CD4-positive, alpha-beta memory T cell (primary cell): ENCODE data around the gene PACSIN2. TPM values are rescaled to one million over a fixed set of nuclear protein-coding genes. Genes with fewer than 3 reads are reported as not detected.

Experiments
- CTCF ChIA-PET: fragments of 350-600 bp; sonication (Branson Sonifier 250); formaldehyde crosslinking; loops from one replicate; lab custom pipeline; 2021; ENCODE audit warnings: inconsistent platforms; ENCODE audit not compliant: partially characterized antibody; lab: Charles Lee
- POLR2A ChIA-PET: fragments of 350-600 bp; sonication (Branson Sonifier 250); formaldehyde crosslinking; loops from one replicate; lab custom pipeline; 2021; ENCODE audit not compliant: partially characterized antibody; lab: Charles Lee
- DNase-seq, 5 donors: peaks; one replicate each; pipeline versions ENCODE4 v3.0.0 to v3.0.0-alpha.2; 2020 to 2022; ENCODE audit warnings: mixed read lengths in 1 of 5
- H3K27ac ChIP-seq: one replicate; pipeline ENCODE4 v1.7.0; 2013; ENCODE audit warnings: low read depth, low read length
- H3K27me3 ChIP-seq: 2 replicates; pipeline ENCODE4 v1.7.0; 2013; ENCODE audit warnings: mild to moderate bottlenecking, low read length, moderate library complexity; ENCODE audit not compliant: insufficient read depth
- H3K36me3 ChIP-seq: 2 replicates; pipeline ENCODE4 v1.7.0; 2013; ENCODE audit warnings: mild to moderate bottlenecking, low read length, moderate library complexity; ENCODE audit not compliant: insufficient read depth
- H3K4me1 ChIP-seq: 2 replicates; pipeline ENCODE4 v1.7.0; 2013; ENCODE audit warnings: mild to moderate bottlenecking, low read length, moderate library complexity; ENCODE audit not compliant: insufficient read depth
- H3K4me3 ChIP-seq, 2 donors: one replicate each; pipeline ENCODE4 v1.7.0; 2013; ENCODE audit warnings: low read length in 2 of 2, mild to moderate bottlenecking in 1 of 2
- H3K9me3 ChIP-seq, 2 donors: one replicate each; pipeline ENCODE4 v1.7.0; 2013; ENCODE audit warnings: low read length in 2 of 2, control low read depth in 1 of 2; ENCODE audit not compliant: control insufficient read depth in 1 of 2
- H3K27ac Mint-ChIP-seq, 7 donors: one replicate each; pipeline ENCODE4 v1.8.0; 2020 to 2021; ENCODE audit warnings: mixed read lengths in 7 of 7, mild to moderate bottlenecking in 6 of 7, inconsistent platforms in 3 of 7, moderate library complexity in 3 of 7
- H3K27me3 Mint-ChIP-seq, 2 donors: one replicate each; pipeline ENCODE4 v1.8.0; 2020 to 2021; ENCODE audit warnings: mixed read lengths in 2 of 2
- H3K36me3 Mint-ChIP-seq, 2 donors: one replicate each; pipeline ENCODE4 v1.8.0; 2020 to 2021; ENCODE audit warnings: mixed read lengths in 2 of 2, inconsistent platforms in 1 of 2, mild to moderate bottlenecking in 1 of 2
- H3K4me1 Mint-ChIP-seq, 4 donors: one replicate each; pipeline ENCODE4 v1.8.0; 2020 to 2021; ENCODE audit warnings: mixed read lengths in 4 of 4, mild to moderate bottlenecking in 1 of 4
- H3K4me3 Mint-ChIP-seq, 8 donors: one replicate each; pipeline ENCODE4 v1.8.0; 2020 to 2021; ENCODE audit warnings: mixed read lengths in 8 of 8, mild to moderate bottlenecking in 7 of 8, moderate library complexity in 6 of 8, inconsistent platforms in 3 of 8
- H3K9me3 Mint-ChIP-seq, 8 donors: one replicate each; pipeline ENCODE4 v1.8.0; 2020 to 2021; ENCODE audit warnings: mixed read lengths in 8 of 8, mild to moderate bottlenecking in 5 of 8, inconsistent platforms in 3 of 8, moderate library complexity in 1 of 8
- intact Hi-C: fragments of 100-400 bp; cut with micrococcal nuclease; formaldehyde crosslinking; loops from one replicate; pipeline ENCODE4 v1.15.1; 2023
- polyA plus RNA-seq, 2 donors: library from polyadenylated mRNA; unstranded; fragments of 300-500 nt; fragmentation: Illumina TruSeq; gene quantifications; one replicate each; pipeline ENCODE4 v1.2.3, GENCODE V29; 2021
- total RNA-seq, 2 experiments: library from RNA; stranded (reverse); gene quantifications; one replicate each; pipeline ENCODE4 v1.2.3, GENCODE V29; 2021

The PACSIN2 gene, protein sequence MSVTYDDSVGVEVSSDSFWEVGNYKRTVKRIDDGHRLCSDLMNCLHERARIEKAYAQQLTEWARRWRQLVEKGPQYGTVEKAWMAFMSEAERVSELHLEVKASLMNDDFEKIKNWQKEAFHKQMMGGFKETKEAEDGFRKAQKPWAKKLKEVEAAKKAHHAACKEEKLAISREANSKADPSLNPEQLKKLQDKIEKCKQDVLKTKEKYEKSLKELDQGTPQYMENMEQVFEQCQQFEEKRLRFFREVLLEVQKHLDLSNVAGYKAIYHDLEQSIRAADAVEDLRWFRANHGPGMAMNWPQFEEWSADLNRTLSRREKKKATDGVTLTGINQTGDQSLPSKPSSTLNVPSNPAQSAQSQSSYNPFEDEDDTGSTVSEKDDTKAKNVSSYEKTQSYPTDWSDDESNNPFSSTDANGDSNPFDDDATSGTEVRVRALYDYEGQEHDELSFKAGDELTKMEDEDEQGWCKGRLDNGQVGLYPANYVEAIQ
- 10 to 100 TPM; 54.5 to 55.0 TPM for total RNA-seq
- polyA plus RNA-seq, result 10 to 100 TPM; 24.6 to 35.9 TPM

DNA sequence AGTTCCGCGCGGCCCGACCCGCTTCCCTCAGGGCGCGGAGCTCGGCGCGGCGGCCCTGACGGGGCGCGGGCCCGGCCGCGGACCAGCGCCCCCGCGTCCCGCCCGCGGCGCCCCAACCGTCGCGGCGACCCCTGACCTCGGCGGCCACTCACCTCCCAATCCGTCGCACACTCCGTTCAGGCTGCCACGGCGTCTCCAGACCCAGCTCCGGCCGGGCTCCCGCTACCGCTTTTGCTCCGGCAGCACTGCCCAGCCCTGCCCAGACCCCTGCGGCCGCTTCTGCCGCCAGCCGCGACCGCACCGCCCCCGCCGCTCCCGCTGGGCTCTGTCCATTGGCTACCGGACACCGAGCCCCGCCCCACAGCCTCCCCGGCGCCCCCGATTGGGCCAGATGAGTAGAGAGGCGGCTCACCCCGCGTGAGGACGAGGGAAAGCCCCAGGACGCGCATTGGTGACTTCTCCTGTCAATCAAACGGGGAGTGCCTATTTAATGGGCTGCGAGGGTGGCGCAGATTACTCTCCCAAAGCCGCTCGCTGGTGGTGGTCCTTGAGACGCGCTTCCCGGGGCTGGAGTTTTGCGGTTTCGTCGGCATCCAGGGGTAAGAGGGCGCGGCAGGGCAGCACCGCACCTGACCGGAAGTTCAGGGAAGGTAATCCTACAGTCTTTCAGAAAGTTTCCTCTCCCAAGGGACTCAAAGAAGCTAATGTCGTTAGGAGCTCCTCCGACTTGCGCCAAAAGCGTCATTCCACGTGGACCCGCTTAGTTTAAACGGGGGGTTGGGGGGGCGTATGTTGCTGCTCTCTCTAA, at the start of gene PACSIN2:
TSS of gene PACSIN2 (minus strand) at position 281 of the 808 bp plus-strand sequence. CDS start 103,069 bp downstream, outside the sequence.
- Histone ChIP-seq H3K27ac (peak within 1 kb of the TSS; percentile 79), H3K36me3 (no peaks in the 10 kb centered on the region), H3K27me3 (no peaks in the 10 kb centered on the region), H3K4me3 (peak within 1 kb of the TSS; percentile 74 to 76), H3K9me3 (no peaks in the 10 kb centered on the region), H3K4me1 (peaks cover 27% of the 10 kb centered on the region)
- peak within 1 kb of the TSS; percentile 92 to 99 (median 97) for H3K27ac Mint-ChIP-seq
- CTCF ChIA-PET, result interaction anchor here (0.9 to 2.9 kb wide), 2 partner anchors 14 to 19 kb away, joined by 3 to 11 read pairs; no protein-coding TSS in a partner anchor
- intact Hi-C loops, result loop anchor here (1.0 to 10.0 kb wide), 3 partner anchors 158 to 400 kb away; partner anchors contain the start of genes ARFGAP3, POLDIP3 and TTLL12
- H3K4me3 Mint-ChIP-seq, result peak within 1 kb of the TSS; percentile 97 to 99 (median 98)
- POLR2A ChIA-PET, result interaction anchor here (0.5 to 3.0 kb wide), 23 partner anchors 9 to 398 kb away, joined by 3 to 31 read pairs (median 4); partner anchors contain the start of genes ARFGAP3, CYB5R3 and TTLL12
- H3K4me1 Mint-ChIP-seq, result peaks cover 22 to 59% (median 37%) of the 10 kb centered on the region in 4 donors
- H3K27me3 Mint-ChIP-seq, result no peaks in the 10 kb centered on the region
- no peaks in the 10 kb centered on the region for H3K9me3 Mint-ChIP-seq
- peaks cover 0 to 16% of the 10 kb centered on the region in 2 donors for H3K36me3 Mint-ChIP-seq
- DNase-seq, result peak; percentile 97 to 99 (median 97)

DNA sequence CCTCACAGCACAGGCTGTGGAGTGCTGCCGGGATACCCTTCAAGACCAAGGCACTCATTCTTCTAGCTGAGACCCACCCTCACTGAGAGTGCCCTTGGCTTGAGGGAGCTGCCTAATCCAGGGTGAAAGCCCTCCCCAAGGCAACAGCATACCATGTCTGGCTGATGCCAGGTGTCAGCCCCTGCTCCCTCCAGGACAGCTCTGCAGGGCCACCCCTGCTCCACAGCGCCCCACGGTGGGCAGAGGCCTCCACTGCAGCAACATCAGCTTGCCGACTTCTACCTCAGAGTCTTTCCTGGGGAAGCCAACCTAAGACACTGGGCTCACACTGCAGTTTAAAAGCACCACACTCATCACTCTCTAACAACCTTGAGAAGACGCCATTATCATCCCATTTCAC, 45.2 kb upstream of the PACSIN2 start:
- intact Hi-C loops, result no loop called here
- H3K4me1 ChIP-seq, result no peaks in the 10 kb centered on the region
- no peaks in the 10 kb centered on the region for H3K4me1 Mint-ChIP-seq
- no peak overlapping the region for H3K4me3 ChIP-seq
- CTCF ChIA-PET, result interaction anchor here (1.0 to 1.6 kb wide), 3 partner anchors 11 to 26 kb away, joined by 3 to 4 read pairs (median 3); no protein-coding TSS in a partner anchor
- H3K36me3 ChIP-seq, result peaks cover 5% of the 10 kb centered on the region
- H3K27me3 Mint-ChIP-seq, result no peaks in the 10 kb centered on the region
- POLR2A ChIA-PET, result no interaction called here
- no peaks in the 10 kb centered on the region for H3K9me3 ChIP-seq
- H3K27ac ChIP-seq, result no peak overlapping the region
- H3K27ac Mint-ChIP-seq, result no peak overlapping the region
- no peak overlapping the region for H3K4me3 Mint-ChIP-seq
- H3K9me3 Mint-ChIP-seq, result no peaks in the 10 kb centered on the region
- no peaks in the 10 kb centered on the region for H3K27me3 ChIP-seq
- H3K36me3 Mint-ChIP-seq, result peaks cover 34 to 41% of the 10 kb centered on the region in 2 donors
- DNase-seq, result peak in 4 of 5 donors; percentile 6 to 16 (median 10)

DNA sequence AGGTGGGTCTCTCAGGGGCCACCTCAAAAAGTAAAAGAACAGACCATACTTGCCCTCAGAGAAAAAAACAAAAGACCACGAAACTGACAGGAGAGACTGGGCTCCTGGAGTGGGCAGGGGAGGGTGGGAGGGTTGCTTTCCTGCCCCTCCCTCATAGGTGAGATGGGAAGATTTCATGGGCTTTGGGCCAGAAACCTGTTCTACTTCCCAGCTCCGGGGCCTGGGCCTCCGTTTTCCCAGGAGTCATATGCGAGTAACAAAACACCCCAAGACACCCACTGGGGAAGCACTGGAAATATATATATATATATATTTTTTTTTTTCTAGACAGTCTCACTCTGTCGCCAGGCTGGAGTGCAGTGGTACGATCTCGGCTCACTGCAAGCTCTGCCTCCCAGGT, 42.7 kb upstream of the PACSIN2 start:
- H3K27ac Mint-ChIP-seq, result no peak overlapping the region
- H3K4me1 ChIP-seq, result no peaks in the 10 kb centered on the region
- peaks cover 24 to 31% of the 10 kb centered on the region in 2 donors for H3K36me3 Mint-ChIP-seq
- no peak overlapping the region for H3K27ac ChIP-seq
- ChIA-PET POLR2A (no interaction called here), CTCF (no interaction called here)
- no peaks in the 10 kb centered on the region for H3K4me1 Mint-ChIP-seq
- H3K9me3 ChIP-seq, result no peaks in the 10 kb centered on the region
- H3K27me3 ChIP-seq, result no peaks in the 10 kb centered on the region
- no peak for DNase-seq
- H3K4me3 ChIP-seq, result no peak overlapping the region
- H3K9me3 Mint-ChIP-seq, result no peaks in the 10 kb centered on the region
- H3K4me3 Mint-ChIP-seq, result no peak overlapping the region
- H3K36me3 ChIP-seq, result no peaks in the 10 kb centered on the region
- intact Hi-C loops, result no loop called here
- H3K27me3 Mint-ChIP-seq, result no peaks in the 10 kb centered on the region

DNA sequence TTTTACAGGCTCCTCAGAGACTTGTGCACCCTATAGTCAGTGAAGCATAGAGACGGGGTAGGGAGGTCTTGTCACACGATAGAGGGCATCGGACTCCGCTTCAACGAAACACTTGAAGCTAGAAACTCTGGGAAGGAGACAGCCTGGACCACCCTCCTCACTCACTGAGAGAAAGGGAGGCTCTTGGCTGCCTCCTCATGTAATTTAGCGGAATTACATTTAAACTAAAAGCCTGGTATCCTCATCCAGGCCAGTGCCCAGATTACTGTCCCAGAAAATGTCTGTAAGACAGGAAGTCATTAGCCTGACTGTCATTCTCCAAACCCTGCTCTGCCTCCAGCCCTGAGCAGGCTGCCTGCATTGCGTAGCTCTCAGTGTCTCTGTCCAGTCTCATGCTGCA, 38.2 kb upstream of the PACSIN2 start:
- Mint-ChIP-seq H3K27ac (no peak overlapping the region), H3K36me3 (peaks cover 7 to 20% of the 10 kb centered on the region in 2 donors), H3K9me3 (no peaks in the 10 kb centered on the region), H3K27me3 (no peaks in the 10 kb centered on the region), H3K4me3 (no peak overlapping the region), H3K4me1 (no peaks in the 10 kb centered on the region)
- no peak for DNase-seq
- ChIA-PET CTCF (no interaction called here), POLR2A (no interaction called here)
- Histone ChIP-seq H3K4me1 (no peaks in the 10 kb centered on the region), H3K27me3 (no peaks in the 10 kb centered on the region), H3K9me3 (no peaks in the 10 kb centered on the region), H3K27ac (no peak overlapping the region), H3K36me3 (no peaks in the 10 kb centered on the region), H3K4me3 (no peak overlapping the region)
- intact Hi-C loops, result no loop called here

GRCh38 chr22:43050995-43051394, 36.0 kb upstream of the PACSIN2 start:
- ChIA-PET POLR2A (no interaction called here), CTCF (interaction anchor here (0.7 kb wide), 1 partner anchor 54 kb away, joined by 3 read pairs; no protein-coding TSS in a partner anchor)
- no peak overlapping the region for H3K27ac Mint-ChIP-seq

DNA sequence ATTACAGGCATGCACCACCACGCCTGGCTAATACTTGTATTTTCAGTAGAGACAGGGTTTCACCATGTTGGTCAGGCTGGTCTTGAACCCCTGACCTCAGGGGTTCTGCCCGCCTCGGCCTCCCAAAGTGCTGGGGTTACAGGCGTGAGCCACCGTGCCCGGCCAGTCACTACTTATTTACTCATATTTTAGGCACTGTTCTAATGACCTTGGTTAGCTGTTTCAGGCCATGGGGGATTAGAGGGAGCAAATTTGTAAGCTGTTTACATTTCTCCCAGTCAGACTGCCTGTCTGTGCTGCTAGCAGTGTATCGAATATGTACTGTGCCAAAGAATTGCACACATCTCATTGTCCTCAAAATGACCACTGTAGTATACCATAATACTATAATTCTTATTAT, 32.7 kb upstream of the PACSIN2 start:
- no peaks in the 10 kb centered on the region for H3K9me3 ChIP-seq
- H3K27me3 ChIP-seq, result no peaks in the 10 kb centered on the region
- peaks cover 4 to 14% of the 10 kb centered on the region in 2 donors for H3K36me3 Mint-ChIP-seq

More at GRCh38 chr22:43050995-43051394, 36.0 kb upstream of the PACSIN2 start:
- peaks cover 6 to 23% of the 10 kb centered on the region in 2 donors for H3K36me3 Mint-ChIP-seq
- H3K27me3 Mint-ChIP-seq, result no peaks in the 10 kb centered on the region
- no peak overlapping the region for H3K4me3 ChIP-seq
- no peaks in the 10 kb centered on the region for H3K4me1 ChIP-seq
- no peak overlapping the region for H3K4me3 Mint-ChIP-seq
- no peaks in the 10 kb centered on the region for H3K36me3 ChIP-seq
- intact Hi-C loops, result no loop called here
- no peaks in the 10 kb centered on the region for H3K9me3 ChIP-seq
- DNase-seq, result no peak
- H3K9me3 Mint-ChIP-seq, result no peaks in the 10 kb centered on the region
- no peak overlapping the region for H3K27ac ChIP-seq
- no peaks in the 10 kb centered on the region for H3K27me3 ChIP-seq
- H3K4me1 Mint-ChIP-seq, result no peaks in the 10 kb centered on the region

More for the DNA sequence above, 32.7 kb upstream of the PACSIN2 start:
- Mint-ChIP-seq H3K4me1 (peaks cover 0 to 4% (median 0%) of the 10 kb centered on the region in 4 donors), H3K4me3 (no peak overlapping the region), H3K27me3 (no peaks in the 10 kb centered on the region), H3K9me3 (no peaks in the 10 kb centered on the region), H3K27ac (no peak overlapping the region)
- intact Hi-C loops, result no loop called here
- Histone ChIP-seq H3K4me1 (no peaks in the 10 kb centered on the region), H3K27ac (no peak overlapping the region), H3K36me3 (no peaks in the 10 kb centered on the region), H3K4me3 (no peak overlapping the region)
- no peak for DNase-seq
- ChIA-PET CTCF (interaction anchor here (1.0 kb wide), 1 partner anchor 12 kb away, joined by 3 read pairs; no protein-coding TSS in a partner anchor), POLR2A (no interaction called here)
